ENCODE data around the gene CDPF1.
"Not testable (repeated sequence)": the region's sequence is repeated elsewhere in the genome, so short reads cannot be mapped to it uniquely, and the experiment has no call there.

CDPF1 gene

GRCh38 chr22:46272762-46273431, 22.8 kb upstream of the CDPF1 start:
- no peak for DNase-seq (ENCODE audit: low read depth)
- H3K4me3 ChIP-seq (ENCODE audit: low read length) = no peak overlapping the region
- TF ChIP-seq CTCF (IDR thresholded peaks at IDR 0.05; ENCODE audit: insufficient read depth, low read depth, low read length, missing control alignments) = no peak

GRCh38 chr22:46272196-46272595, 22.1 kb upstream of the CDPF1 start:
- no peak for DNase-seq (ENCODE audit: low read depth)
- no peak overlapping the region for H3K4me3 ChIP-seq (ENCODE audit: low read length)
- TF ChIP-seq CTCF (IDR thresholded peaks at IDR 0.05; ENCODE audit: insufficient read depth, low read depth, low read length, missing control alignments) = no peak

- TF ChIP-seq CTCF (IDR thresholded peaks at IDR 0.05; ENCODE audit: insufficient read depth, low read depth, low read length, missing control alignments) = no peak
- no peak for DNase-seq (ENCODE audit: low read depth)
- no peak overlapping the region for H3K4me3 ChIP-seq (ENCODE audit: low read length)
These were observed 19.5 kb upstream of the CDPF1 start for GRCh38 chr22:46269564-46269963.

DNA sequence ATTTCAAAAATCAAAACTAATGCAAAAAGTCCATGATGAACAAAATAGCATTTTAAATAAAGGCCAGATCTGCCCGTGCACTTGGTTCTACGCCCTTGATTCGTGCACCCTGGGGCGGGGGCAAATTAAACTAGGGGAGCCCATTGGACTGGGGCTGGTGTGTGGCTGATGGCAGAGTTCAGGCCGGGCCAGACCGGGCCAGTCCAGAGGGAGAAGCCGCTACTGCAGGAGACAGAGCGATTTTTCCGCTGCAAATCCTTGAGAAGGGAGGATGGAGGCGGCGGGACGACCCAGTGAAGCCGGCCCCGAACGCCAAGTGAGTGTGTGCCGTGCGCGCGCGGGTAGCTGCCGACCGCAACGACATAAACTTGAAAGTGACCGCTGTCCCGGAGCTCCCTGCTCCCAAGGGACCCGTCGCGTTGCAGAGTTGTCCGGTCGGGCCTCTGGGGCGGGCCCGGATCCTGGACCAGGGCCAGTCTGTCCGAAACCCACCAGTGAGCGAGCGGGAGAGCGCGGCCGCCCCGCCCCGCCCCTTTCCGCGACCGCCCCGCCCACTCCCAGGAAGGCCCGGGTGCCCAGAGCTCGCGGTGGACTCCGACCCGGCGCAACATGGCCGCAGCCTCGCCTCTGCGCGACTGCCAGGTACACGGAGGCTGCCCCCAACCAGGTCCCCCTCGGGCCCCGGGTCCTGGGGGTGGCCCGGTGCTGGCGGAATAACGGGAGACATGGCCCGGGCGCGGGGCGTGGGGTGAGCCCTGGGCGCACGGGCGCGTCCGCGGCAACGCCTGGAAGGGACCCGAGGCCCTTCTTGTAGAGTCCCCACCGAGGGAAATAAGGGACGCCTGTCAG, 17.6 kb upstream of the CDPF1 start, which contains the start of gene TTC38:
TSS of gene TTC38 (plus strand) at position 578 of the 849 bp plus-strand sequence. CDS start at position 610, 32 bp downstream.
- no peak for TF ChIP-seq CTCF (IDR thresholded peaks at IDR 0.05; ENCODE audit: insufficient read depth, low read depth, low read length, missing control alignments)

DNA sequence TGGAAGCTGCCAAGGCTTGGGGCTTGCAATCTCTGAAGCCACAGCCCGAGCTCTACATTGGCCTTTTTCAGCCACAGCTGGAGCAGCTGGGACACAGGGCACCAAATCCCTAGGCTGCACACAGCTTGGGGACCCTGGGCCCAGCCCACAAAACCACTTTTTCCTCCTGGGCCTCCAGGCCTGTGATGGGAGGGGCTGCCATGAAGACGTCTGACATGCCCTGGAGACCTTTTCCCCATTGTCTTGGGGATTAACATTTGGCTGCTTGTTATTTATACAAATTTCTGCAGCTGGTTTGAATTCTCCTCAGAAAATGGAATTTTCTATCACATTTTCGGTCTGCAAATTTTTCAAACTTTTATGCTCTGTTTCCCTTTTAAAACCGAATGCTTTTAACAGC, 15.5 kb upstream of the CDPF1 start:
- not testable (repeated sequence) for DNase-seq (ENCODE audit: low read depth); H3K4me3 ChIP-seq (ENCODE audit: low read length)

More for the DNA sequence above, 17.6 kb upstream of the CDPF1 start, which contains the start of gene TTC38:
- DNase-seq (ENCODE audit: low read depth) = peak; percentile 72
- H3K4me3 ChIP-seq (ENCODE audit: low read length) = peak within 1 kb of the TSS; percentile 60

- DNase-seq (ENCODE audit: low read depth); H3K4me3 ChIP-seq (ENCODE audit: low read length): not testable (repeated sequence)
These were observed 14.4 kb upstream of the CDPF1 start for GRCh38 chr22:46264520-46264919.

- no peak within 1 kb of the TSS for H3K4me3 ChIP-seq (ENCODE audit: low read length)
- no peak for DNase-seq (ENCODE audit: low read depth)
- no peak for TF ChIP-seq CTCF (IDR thresholded peaks at IDR 0.05; ENCODE audit: insufficient read depth, low read depth, low read length, missing control alignments)
These were observed 13.1 kb upstream of the CDPF1 start, which contains the start of gene PKDREJ for GRCh38 chr22:46263216-46263590. TSS of gene PKDREJ (minus strand) at chr22:46263343. CDS start at chr22:46263322, 21 bp downstream.
